CD4-positive, alpha-beta T cell treated with Interleukin-17A for 4 hours (primary cell): ENCODE data around the gene ANKRD35.
A peak's percentile ranks its signal among the peaks of the same experiment; 100 is the strongest.
"Not testable (repeated sequence)": the region's sequence is repeated elsewhere in the genome, so short reads cannot be mapped to it uniquely, and the experiment has no call there.

ENCODE experiments used
- DNase-seq: peaks from one replicate; pipeline ENCODE4 v3.0.0-alpha.2; 2020; ENCODE audit warnings: mixed read lengths

Gene ANKRD35

GRCh38 chr1:145885738-145886287 is at the start of gene ANKRD35:
ANKRD35 (minus strand) TSS chr1:145885866; CDS start chr1:145885758, 108 bp downstream.
- peak; percentile 93 for DNase-seq

GRCh38 chr1:145932522-145933009 is 46.9 kb upstream of the ANKRD35 start:
- DNase-seq, result peak; percentile 16

- peak; percentile 8 for DNase-seq
These were observed 42.4 kb upstream of the ANKRD35 start for GRCh38 chr1:145927916-145928643.

- peak; percentile 94 for DNase-seq
These were observed 41.6 kb upstream of the ANKRD35 start, which contains the start of gene RBM8A for GRCh38 chr1:145927063-145927886. RBM8A (minus strand) TSS chr1:145927484; CDS start chr1:145927426, 58 bp downstream.

GRCh38 chr1:145926686-145927062 is 41.0 kb upstream of the ANKRD35 start:
- no peak for DNase-seq

- no peak for DNase-seq
These were observed 36.6 kb upstream of the ANKRD35 start for GRCh38 chr1:145922266-145922665.

GRCh38 chr1:145920297-145920696 is 34.6 kb upstream of the ANKRD35 start:
- DNase-seq, result not testable (repeated sequence)

GRCh38 chr1:145918992-145919939 is 33.6 kb upstream of the ANKRD35 start:
- DNase-seq, result peak; percentile 17

- DNase-seq, result peak; percentile 96
These were observed 32.7 kb upstream of the ANKRD35 start, which contains the start of gene PEX11B for GRCh38 chr1:145918144-145918991. PEX11B (minus strand) TSS chr1:145918717; CDS start chr1:145918688, 29 bp downstream.

- DNase-seq, result no peak
These were observed 31.9 kb upstream of the ANKRD35 start for GRCh38 chr1:145917595-145917994.

GRCh38 chr1:145916745-145917144 is 31.1 kb upstream of the ANKRD35 start:
- no peak for DNase-seq

GRCh38 chr1:145912128-145912641 is 26.5 kb upstream of the ANKRD35 start:
- DNase-seq, result no peak

- DNase-seq, result no peak
These were observed 23.0 kb upstream of the ANKRD35 start for GRCh38 chr1:145908653-145909052.

- DNase-seq, result no peak
These were observed 21.5 kb upstream of the ANKRD35 start for GRCh38 chr1:145906954-145907753.

GRCh38 chr1:145901312-145902021 is 15.8 kb upstream of the ANKRD35 start:
- no peak for DNase-seq

GRCh38 chr1:145898756-145899155 is 13.1 kb upstream of the ANKRD35 start:
- DNase-seq, result no peak

- DNase-seq, result no peak
These were observed 12.3 kb upstream of the ANKRD35 start for GRCh38 chr1:145897969-145898368.

- no peak for DNase-seq
These were observed 9.8 kb upstream of the ANKRD35 start for GRCh38 chr1:145895471-145895870.
